GM12873 (cell line): ENCODE data around the gene GIMAP2.

ENCODE experiments used
- CTCF ChIP-seq: IDR thresholded peaks from 2 replicates; pipeline ENCODE4 v1.5.1; 2012; ENCODE audit warnings: low read depth, mild to moderate bottlenecking, moderate library complexity, low read length, control low read depth; ENCODE audit not compliant: insufficient read depth; ENCODE audit errors: missing control alignments

The GIMAP2 gene

GRCh38 chr7:150715293-150715692 lies 29.8 kb downstream of the GIMAP2 start:
- no peak for TF ChIP-seq CTCF

- no peak for TF ChIP-seq CTCF
Measured at GRCh38 chr7:150715738-150716137, 30.2 kb downstream of the GIMAP2 start.

DNA sequence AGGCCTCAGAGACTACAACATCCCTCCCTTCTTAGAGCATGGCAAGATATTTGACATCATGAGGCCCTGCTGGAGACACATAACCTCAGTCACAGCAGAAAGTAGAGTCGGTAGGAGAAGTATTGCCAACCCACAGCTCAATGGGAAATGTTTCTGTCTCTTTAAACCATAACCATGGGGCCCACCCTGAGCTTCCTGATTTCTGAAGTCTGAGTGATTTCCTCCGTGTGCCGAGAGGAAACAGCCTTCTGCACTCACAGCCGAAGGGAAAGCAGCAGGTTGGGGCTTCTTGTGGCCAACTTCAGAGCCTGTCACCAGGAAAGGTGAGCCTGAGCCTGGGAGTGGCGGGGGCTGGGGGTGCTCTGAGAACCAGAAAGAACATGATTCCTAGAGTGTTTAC lies 30.9 kb downstream of the GIMAP2 start, which contains the start of gene GIMAP1:
Gene GIMAP1, plus strand, starts transcription at position 246 of the 400 bp plus-strand sequence. CDS start 2,435 bp downstream, outside the sequence.
- no peak for TF ChIP-seq CTCF

DNA sequence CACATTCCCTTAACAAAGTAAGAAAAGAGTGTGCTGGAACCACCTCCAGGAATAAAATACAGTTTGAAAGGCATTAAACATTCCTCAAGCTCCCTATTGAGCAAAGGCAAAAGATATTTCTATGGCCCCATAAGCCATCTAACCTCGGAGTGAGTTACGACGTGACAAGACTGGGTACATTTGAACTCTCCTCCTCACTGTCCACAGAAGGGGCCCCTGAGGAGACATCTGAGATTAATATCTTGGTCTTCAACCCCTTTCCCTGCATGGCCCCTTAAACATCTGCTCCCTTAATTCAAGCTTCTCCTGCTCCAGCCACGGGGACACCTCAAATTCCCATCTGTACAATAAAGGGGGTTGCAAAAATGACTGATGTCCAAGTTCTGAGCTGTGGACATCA lies 31.4 kb downstream of the GIMAP2 start:
- no peak for TF ChIP-seq CTCF

- TF ChIP-seq CTCF, result no peak
Measured at GRCh38 chr7:150717814-150718420, 32.4 kb downstream of the GIMAP2 start.

DNA sequence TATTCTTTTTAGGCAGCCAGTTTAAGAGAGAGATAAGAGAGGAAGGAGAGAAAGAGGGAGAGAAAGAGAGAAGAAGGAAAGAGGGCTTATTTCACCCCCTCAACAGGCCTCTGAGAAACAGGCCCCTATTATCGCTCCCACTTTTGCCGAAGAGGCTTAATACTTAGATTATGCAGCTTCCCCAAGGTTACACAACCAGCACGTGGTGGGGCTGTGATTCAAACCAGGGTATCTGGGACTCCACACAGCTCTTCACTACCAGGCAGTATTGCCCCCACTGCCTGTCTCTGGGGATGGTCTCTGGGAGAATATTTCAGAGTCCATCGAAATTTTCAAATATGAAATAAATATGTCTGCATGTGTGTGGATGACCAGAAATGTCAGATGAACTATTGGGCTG lies 33.9 kb downstream of the GIMAP2 start:
- TF ChIP-seq CTCF, result no peak

GRCh38 chr7:150719960-150720891 lies 34.7 kb downstream of the GIMAP2 start:
- TF ChIP-seq CTCF, result no peak
